ENCODE results near the gene SEMA6A.

- no peak for TF ChIP-seq LCOR (CRISPR knock-in tag; IDR thresholded peaks at IDR 0.05)
- no peak for TF ChIP-seq POLR2A (conservative IDR thresholded peaks at IDR 0.05)
Measured at GRCh38 chr5:116395226-116395625, 179.4 kb downstream of the SEMA6A start.

All from K562 (cell line).